Measurements from ENCODE around the gene VOPP1.

DNA sequence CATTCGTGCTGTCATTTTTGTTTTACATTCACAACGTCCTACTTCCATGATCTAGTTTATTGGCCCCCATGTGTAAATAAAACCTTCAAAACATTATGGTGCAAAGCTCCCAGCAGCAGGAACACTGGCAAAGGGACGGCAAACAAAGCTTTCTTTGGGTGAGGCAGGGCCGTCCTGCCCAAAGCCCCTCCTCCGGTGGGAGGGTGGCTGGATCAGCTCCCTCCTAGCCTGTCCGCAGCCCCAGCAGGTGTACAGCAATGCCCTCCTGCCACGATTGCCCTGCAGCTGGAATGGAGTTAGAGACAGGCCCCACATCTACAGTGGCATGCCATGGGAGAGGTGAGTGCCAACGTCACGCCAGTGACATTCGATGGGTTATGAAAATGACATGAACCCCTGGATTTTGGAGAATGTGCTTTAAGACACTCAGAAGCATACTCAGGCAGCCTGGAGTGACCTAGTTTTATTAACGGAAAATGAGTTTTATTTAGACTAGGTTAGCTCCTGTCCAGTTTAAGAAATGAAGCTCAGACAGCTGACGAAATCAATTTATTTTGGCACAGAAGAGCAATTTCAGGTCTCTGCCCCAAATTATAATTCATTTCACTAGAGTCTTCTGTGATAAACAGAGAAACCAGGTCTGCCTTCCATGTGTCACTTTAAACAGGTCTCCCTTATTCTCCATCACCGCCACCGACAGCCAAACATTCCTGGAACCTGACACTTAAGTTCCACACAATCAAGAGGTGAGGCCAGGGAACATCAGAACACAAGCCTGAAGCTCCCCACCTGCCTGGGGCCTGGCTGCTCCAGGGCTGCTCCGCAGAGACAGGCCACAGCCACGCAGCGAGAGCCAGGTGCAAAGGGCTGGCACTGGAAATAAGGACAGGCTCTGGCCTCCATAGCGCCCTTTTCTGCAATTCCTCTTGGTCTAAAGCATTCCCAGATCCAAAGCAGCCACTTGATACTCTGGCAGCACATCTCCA is 50.1 kb downstream of the VOPP1 start:
- TF ChIP-seq, protein P1, sequence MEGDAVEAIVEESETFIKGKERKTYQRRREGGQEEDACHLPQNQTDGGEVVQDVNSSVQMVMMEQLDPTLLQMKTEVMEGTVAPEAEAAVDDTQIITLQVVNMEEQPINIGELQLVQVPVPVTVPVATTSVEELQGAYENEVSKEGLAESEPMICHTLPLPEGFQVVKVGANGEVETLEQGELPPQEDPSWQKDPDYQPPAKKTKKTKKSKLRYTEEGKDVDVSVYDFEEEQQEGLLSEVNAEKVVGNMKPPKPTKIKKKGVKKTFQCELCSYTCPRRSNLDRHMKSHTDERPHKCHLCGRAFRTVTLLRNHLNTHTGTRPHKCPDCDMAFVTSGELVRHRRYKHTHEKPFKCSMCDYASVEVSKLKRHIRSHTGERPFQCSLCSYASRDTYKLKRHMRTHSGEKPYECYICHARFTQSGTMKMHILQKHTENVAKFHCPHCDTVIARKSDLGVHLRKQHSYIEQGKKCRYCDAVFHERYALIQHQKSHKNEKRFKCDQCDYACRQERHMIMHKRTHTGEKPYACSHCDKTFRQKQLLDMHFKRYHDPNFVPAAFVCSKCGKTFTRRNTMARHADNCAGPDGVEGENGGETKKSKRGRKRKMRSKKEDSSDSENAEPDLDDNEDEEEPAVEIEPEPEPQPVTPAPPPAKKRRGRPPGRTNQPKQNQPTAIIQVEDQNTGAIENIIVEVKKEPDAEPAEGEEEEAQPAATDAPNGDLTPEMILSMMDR (CRISPR knock-in tag; IDR thresholded peaks at IDR 0.05): no peak
- no peak for TF ChIP-seq ZNF569 (CRISPR knock-in tag; IDR thresholded peaks at IDR 0.05; ENCODE audit: borderline replicate concordance)
- TF ChIP-seq GABPA (IDR thresholded peaks at IDR 0.05; ENCODE audit: low read depth, low read length): no peak
- TF ChIP-seq GABPA (CRISPR knock-in tag; IDR thresholded peaks at IDR 0.05; ENCODE audit: low read depth): no peak
- TF ChIP-seq TAF1 (CRISPR knock-in tag; IDR thresholded peaks at IDR 0.05): no peak
- TF ChIP-seq NFATC3 (CRISPR knock-in tag; IDR thresholded peaks at IDR 0.05): no peak
- TF ChIP-seq ELF1 (CRISPR knock-in tag; IDR thresholded peaks at IDR 0.05): no peak
- no peak for TF ChIP-seq SP1 (IDR thresholded peaks at IDR 0.05)
- TF ChIP-seq SP1 (CRISPR knock-in tag; IDR thresholded peaks at IDR 0.05): no peak
- no peak for TF ChIP-seq YEATS4 (CRISPR knock-in tag; IDR thresholded peaks at IDR 0.05; ENCODE audit: borderline replicate concordance)
- TF ChIP-seq ZNF841 (CRISPR knock-in tag; IDR thresholded peaks at IDR 0.05; ENCODE audit: borderline replicate concordance): no peak
- TF ChIP-seq POLR2A (IDR thresholded peaks at IDR 0.05; ENCODE audit: insufficient read depth in 1 of 2, low read depth in 2 of 2, low read length in 2 of 2): no peak
- TF ChIP-seq, protein P2, sequence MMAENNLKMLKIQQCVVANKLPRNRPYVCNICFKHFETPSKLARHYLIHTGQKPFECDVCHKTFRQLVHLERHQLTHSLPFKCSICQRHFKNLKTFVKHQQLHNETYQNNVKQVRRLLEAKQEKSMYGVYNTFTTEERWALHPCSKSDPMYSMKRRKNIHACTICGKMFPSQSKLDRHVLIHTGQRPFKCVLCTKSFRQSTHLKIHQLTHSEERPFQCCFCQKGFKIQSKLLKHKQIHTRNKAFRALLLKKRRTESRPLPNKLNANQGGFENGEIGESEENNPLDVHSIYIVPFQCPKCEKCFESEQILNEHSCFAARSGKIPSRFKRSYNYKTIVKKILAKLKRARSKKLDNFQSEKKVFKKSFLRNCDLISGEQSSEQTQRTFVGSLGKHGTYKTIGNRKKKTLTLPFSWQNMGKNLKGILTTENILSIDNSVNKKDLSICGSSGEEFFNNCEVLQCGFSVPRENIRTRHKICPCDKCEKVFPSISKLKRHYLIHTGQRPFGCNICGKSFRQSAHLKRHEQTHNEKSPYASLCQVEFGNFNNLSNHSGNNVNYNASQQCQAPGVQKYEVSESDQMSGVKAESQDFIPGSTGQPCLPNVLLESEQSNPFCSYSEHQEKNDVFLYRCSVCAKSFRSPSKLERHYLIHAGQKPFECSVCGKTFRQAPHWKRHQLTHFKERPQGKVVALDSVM (CRISPR knock-in tag; IDR thresholded peaks at IDR 0.05): no peak
- no peak for TF ChIP-seq POLR2AphosphoS5 (IDR thresholded peaks at IDR 0.05; ENCODE audit: low read depth, low read length)

Measured in HepG2 (cell line).